HepG2 (cell line): ENCODE measurements around the gene TTBK1. TPM values are rescaled to one million over a fixed set of nuclear protein-coding genes. Genes with fewer than 3 reads are reported as not detected.

ENCODE experiments used
- CEBPB ChIP-seq: IDR thresholded peaks from 2 replicates; pipeline ENCODE4 v1.6.1; 2011; ENCODE audit warnings: low read depth, low read length, improper control_type of control experiment, borderline replicate concordance
- ISX ChIP-seq: sonication (generic); formaldehyde crosslinking; conservative IDR thresholded peaks from 2 replicates; pipeline ENCODE4 v1.5.0; 2020; ENCODE audit warnings: missing genetic modification reagents
- MAF1 ChIP-seq: sonication (generic); formaldehyde crosslinking; IDR thresholded peaks from 2 replicates; pipeline ENCODE4 v1.5.0; 2020; ENCODE audit warnings: missing genetic modification reagents, borderline replicate concordance
- NFIB ChIP-seq: sonication (generic); formaldehyde crosslinking; IDR thresholded peaks from 2 replicates; pipeline ENCODE4 v1.9.0; 2021; ENCODE audit warnings: missing genetic modification reagents, mild to moderate bottlenecking, borderline replicate concordance
- NFRKB ChIP-seq: fragments of 450-650 bp; IDR thresholded peaks from 2 replicates; pipeline ENCODE4 v1.6.1; 2017
- ONECUT2 ChIP-seq: sonication (generic); formaldehyde crosslinking; IDR thresholded peaks from 2 replicates; pipeline ENCODE4 v1.4.0; 2020; ENCODE audit warnings: missing genetic modification reagents
- RFX5 ChIP-seq: IDR thresholded peaks from 2 replicates; pipeline ENCODE4 v1.6.1; 2011; ENCODE audit warnings: low read depth, low read length, improper control_type of control experiment
- SMAD9 ChIP-seq: sonication (generic); formaldehyde crosslinking; IDR thresholded peaks from 2 replicates; pipeline ENCODE4 v1.5.1; 2020; ENCODE audit warnings: mild to moderate bottlenecking, missing genetic modification reagents
- SMC3 ChIP-seq: IDR thresholded peaks from 2 replicates; pipeline ENCODE4 v1.6.1; 2011; ENCODE audit warnings: low read length, improper control_type of control experiment
- SP4 ChIP-seq: sonication (generic); formaldehyde crosslinking; IDR thresholded peaks from 2 replicates; pipeline ENCODE4 v1.8.1; 2023; ENCODE audit warnings: mild to moderate bottlenecking, missing genetic modification reagents
- TAF15 ChIP-seq: fragments of 200-400 bp; formaldehyde crosslinking; IDR thresholded peaks from one replicate; pipeline ENCODE4 v1.6.1; 2018; ENCODE audit warnings: mild to moderate bottlenecking, low read depth, low read length; ENCODE audit not compliant: poor library complexity, severe bottlenecking
- ZIK1 ChIP-seq: sonication (generic); formaldehyde crosslinking; IDR thresholded peaks from 2 replicates; pipeline ENCODE4 v1.5.0; 2020; ENCODE audit warnings: mild to moderate bottlenecking, low read depth, missing genetic modification reagents, borderline replicate concordance
- ZNF10 ChIP-seq: sonication (generic); formaldehyde crosslinking; IDR thresholded peaks from 2 replicates; pipeline ENCODE4 v1.4.0; 2020; ENCODE audit warnings: mild to moderate bottlenecking, low read depth, missing genetic modification reagents, borderline replicate concordance
- ZNF343 ChIP-seq: sonication (generic); formaldehyde crosslinking; IDR thresholded peaks from 2 replicates; pipeline ENCODE4 v1.4.0; 2020; ENCODE audit warnings: mild to moderate bottlenecking, missing genetic modification reagents
- ZNF383 ChIP-seq: sonication (generic); formaldehyde crosslinking; IDR thresholded peaks from 2 replicates; pipeline ENCODE4 v1.4.0; 2020; ENCODE audit warnings: missing genetic modification reagents, mild to moderate bottlenecking, borderline replicate concordance
- ZNF564 ChIP-seq: sonication (generic); formaldehyde crosslinking; IDR thresholded peaks from 2 replicates; pipeline ENCODE4 v1.8.1; 2023; ENCODE audit warnings: mild to moderate bottlenecking, missing genetic modification reagents
- ZNF577 ChIP-seq: sonication (generic); formaldehyde crosslinking; IDR thresholded peaks from 2 replicates; pipeline ENCODE4 v1.4.0; 2020; ENCODE audit warnings: mild to moderate bottlenecking, low read depth, missing genetic modification reagents, borderline replicate concordance
- ZNF746 ChIP-seq: sonication (generic); formaldehyde crosslinking; IDR thresholded peaks from 2 replicates; pipeline ENCODE4 v1.8.0; 2022; ENCODE audit warnings: mild to moderate bottlenecking, missing genetic modification reagents
- ZNF878 ChIP-seq: sonication (generic); formaldehyde crosslinking; IDR thresholded peaks from 2 replicates; pipeline ENCODE4 v1.8.1; 2023; ENCODE audit warnings: mild to moderate bottlenecking, missing genetic modification reagents, moderate library complexity
- polyA plus RNA-seq, 8 experiments: library from polyadenylated mRNA; depleted of rRNA in 3 of 8; stranded (reverse) in 7 of 8; unstranded in 1 of 8; fragments of >200 nt; fragmentation: Illumina TruSeq in 4 of 8; extraction: Trizol in 4 of 8; gene quantifications; 2 replicates each; pipeline versions ENCODE4 v1.2.1 to v1.2.3, GENCODE V29; 2011 to 2016; ENCODE audit warnings: low read depth in 4 of 8, missing spikeins in 1 of 8, mixed read lengths in 1 of 8; ENCODE audit not compliant: insufficient read depth in 1 of 8
- total RNA-seq, 5 experiments: library from RNA; depleted of rRNA; stranded (reverse); fragments of >200 nt; fragmentation: Illumina TruSeq; extraction: Trizol; gene quantifications; 2 replicates each; pipeline ENCODE4 v1.2.3, GENCODE V29; 2016; ENCODE audit warnings: low read depth in 1 of 5
- TF ChIP-seq, protein P1 (sequence below): sonication (generic); formaldehyde crosslinking; IDR thresholded peaks from 2 replicates; pipeline ENCODE4 v1.4.0; 2020; ENCODE audit warnings: missing genetic modification reagents
- TF ChIP-seq, protein P2 (sequence below): sonication (generic); formaldehyde crosslinking; IDR thresholded peaks from 2 replicates; pipeline ENCODE4 v1.4.0; 2020; ENCODE audit warnings: missing genetic modification reagents
- TF ChIP-seq, protein P3 (sequence below): sonication (generic); formaldehyde crosslinking; IDR thresholded peaks from 2 replicates; pipeline ENCODE4 v1.4.0; 2020; ENCODE audit warnings: missing genetic modification reagents
- TF ChIP-seq, protein P4 (sequence below): sonication (generic); formaldehyde crosslinking; IDR thresholded peaks from 2 replicates; pipeline ENCODE4 v1.5.1; 2020; ENCODE audit warnings: mild to moderate bottlenecking, missing genetic modification reagents, borderline replicate concordance
- TF ChIP-seq, protein P5 (sequence below): sonication (generic); formaldehyde crosslinking; IDR thresholded peaks from 2 replicates; pipeline ENCODE4 v1.9.0; 2022; ENCODE audit warnings: missing genetic modification reagents, mild to moderate bottlenecking, borderline replicate concordance

Gene TTBK1
- total and polyA plus RNA-seq, 2 of the 13 experiments (the other 11 are each of a cell fraction or from before 2014, with no cell fraction given): 0.24 to 0.33 TPM

DNA sequence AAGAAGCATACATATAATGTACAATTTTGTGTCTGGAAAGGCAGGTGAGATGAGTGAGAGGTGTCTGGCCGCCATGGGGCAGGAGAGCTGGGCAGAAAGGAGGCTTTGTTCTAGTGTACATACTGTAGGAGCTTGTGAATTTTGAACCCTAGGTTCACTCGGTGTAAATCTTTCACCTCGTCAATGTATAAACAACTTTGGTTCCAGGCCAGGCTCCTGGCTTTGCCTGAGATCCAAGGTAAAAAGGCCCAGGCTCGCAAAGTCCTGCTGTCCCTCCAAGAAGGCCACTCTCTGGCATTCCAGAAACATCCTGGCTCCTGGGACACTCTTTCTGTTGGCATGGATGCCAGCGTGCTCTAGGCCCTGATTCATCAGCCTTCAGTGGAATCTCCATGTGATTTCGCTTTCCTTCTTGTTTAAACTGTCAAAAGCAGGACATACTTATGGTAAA, 47.6 kb downstream of the TTBK1 start (continued):
- TF ChIP-seq, protein P1, sequence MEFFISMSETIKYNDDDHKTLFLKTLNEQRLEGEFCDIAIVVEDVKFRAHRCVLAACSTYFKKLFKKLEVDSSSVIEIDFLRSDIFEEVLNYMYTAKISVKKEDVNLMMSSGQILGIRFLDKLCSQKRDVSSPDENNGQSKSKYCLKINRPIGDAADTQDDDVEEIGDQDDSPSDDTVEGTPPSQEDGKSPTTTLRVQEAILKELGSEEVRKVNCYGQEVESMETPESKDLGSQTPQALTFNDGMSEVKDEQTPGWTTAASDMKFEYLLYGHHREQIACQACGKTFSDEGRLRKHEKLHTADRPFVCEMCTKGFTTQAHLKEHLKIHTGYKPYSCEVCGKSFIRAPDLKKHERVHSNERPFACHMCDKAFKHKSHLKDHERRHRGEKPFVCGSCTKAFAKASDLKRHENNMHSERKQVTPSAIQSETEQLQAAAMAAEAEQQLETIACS (CRISPR knock-in tag): no peak
- TF ChIP-seq ISX (CRISPR knock-in tag) (no peak), ZNF383 (CRISPR knock-in tag) (no peak), CEBPB (no peak), MAF1 (no peak), ONECUT2 (CRISPR knock-in tag) (0 out of 2 replicates have a peak, but pooled peaks have one; percentile 40), ZNF577 (CRISPR knock-in tag) (no peak), ZIK1 (CRISPR knock-in tag) (no peak), ZNF343 (CRISPR knock-in tag) (no peak), RFX5 (no peak), SP4 (CRISPR knock-in tag) (no peak; the same call in 1 of the 2 replicates), ZNF746 (no peak), TAF15 (no peak), SMAD9 (no peak), ZNF564 (0 out of 2 replicates have a peak, but pooled peaks have one; percentile 75), NFIB (no peak), ZNF878 (CRISPR knock-in tag) (peak; percentile 78), ZNF10 (CRISPR knock-in tag) (no peak), SMC3 (peak; percentile 60), NFRKB (no peak)
- TF ChIP-seq, protein P2, sequence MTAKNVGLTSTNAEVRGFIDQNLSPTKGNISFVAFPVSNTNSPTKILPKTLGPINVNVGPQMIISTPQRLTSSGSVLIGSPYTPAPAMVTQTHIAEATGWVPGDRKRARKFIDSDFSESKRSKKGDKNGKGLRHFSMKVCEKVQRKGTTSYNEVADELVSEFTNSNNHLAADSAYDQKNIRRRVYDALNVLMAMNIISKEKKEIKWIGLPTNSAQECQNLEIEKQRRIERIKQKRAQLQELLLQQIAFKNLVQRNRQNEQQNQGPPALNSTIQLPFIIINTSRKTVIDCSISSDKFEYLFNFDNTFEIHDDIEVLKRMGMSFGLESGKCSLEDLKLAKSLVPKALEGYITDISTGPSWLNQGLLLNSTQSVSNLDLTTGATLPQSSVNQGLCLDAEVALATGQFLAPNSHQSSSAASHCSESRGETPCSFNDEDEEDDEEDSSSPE (CRISPR knock-in tag): peak; percentile 59; the same call in 1 of the 2 replicates
- TF ChIP-seq, protein P3, sequence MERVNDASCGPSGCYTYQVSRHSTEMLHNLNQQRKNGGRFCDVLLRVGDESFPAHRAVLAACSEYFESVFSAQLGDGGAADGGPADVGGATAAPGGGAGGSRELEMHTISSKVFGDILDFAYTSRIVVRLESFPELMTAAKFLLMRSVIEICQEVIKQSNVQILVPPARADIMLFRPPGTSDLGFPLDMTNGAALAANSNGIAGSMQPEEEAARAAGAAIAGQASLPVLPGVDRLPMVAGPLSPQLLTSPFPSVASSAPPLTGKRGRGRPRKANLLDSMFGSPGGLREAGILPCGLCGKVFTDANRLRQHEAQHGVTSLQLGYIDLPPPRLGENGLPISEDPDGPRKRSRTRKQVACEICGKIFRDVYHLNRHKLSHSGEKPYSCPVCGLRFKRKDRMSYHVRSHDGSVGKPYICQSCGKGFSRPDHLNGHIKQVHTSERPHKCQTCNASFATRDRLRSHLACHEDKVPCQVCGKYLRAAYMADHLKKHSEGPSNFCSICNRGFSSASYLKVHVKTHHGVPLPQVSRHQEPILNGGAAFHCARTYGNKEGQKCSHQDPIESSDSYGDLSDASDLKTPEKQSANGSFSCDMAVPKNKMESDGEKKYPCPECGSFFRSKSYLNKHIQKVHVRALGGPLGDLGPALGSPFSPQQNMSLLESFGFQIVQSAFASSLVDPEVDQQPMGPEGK (CRISPR knock-in tag): 0 out of 2 replicates have a peak, but pooled peaks have one; percentile 9
- TF ChIP-seq, protein P4, sequence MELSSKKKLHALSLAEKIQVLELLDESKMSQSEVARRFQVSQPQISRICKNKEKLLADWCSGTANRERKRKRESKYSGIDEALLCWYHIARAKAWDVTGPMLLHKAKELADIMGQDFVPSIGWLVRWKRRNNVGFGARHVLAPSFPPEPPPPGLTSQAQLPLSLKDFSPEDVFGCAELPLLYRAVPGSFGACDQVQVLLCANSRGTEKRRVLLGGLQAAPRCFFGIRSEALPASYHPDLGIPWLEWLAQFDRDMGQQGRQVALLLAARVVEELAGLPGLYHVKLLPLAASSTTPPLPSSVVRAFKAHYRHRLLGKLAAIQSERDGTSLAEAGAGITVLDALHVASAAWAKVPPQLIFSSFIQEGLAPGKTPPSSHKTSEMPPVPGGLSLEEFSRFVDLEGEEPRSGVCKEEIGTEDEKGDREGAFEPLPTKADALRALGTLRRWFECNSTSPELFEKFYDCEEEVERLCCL (CRISPR knock-in tag): no peak
- TF ChIP-seq, protein P5, sequence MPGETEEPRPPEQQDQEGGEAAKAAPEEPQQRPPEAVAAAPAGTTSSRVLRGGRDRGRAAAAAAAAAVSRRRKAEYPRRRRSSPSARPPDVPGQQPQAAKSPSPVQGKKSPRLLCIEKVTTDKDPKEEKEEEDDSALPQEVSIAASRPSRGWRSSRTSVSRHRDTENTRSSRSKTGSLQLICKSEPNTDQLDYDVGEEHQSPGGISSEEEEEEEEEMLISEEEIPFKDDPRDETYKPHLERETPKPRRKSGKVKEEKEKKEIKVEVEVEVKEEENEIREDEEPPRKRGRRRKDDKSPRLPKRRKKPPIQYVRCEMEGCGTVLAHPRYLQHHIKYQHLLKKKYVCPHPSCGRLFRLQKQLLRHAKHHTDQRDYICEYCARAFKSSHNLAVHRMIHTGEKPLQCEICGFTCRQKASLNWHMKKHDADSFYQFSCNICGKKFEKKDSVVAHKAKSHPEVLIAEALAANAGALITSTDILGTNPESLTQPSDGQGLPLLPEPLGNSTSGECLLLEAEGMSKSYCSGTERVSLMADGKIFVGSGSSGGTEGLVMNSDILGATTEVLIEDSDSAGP: peak; percentile 34; the same call in 1 of the 2 replicates
